Medulla oblongata (tissue), 1 donor: ENCODE results near the gene GOLGA1.

ENCODE experiments used
- DNase-seq: peaks from one replicate; pipeline ENCODE4 v3.0.0-alpha.2; 2015; ENCODE audit errors: extremely low spot score

GOLGA1 gene

GRCh38 chr9:124882231-124882630 lies 58.7 kb downstream of the GOLGA1 start:
- DNase-seq = no peak

- no peak for DNase-seq
Measured at GRCh38 chr9:124881138-124881743, 59.6 kb downstream of the GOLGA1 start.

- no peak for DNase-seq
Measured at GRCh38 chr9:124880501-124880900, 60.4 kb downstream of the GOLGA1 start.

- no peak for DNase-seq
Measured at GRCh38 chr9:124879226-124879625, 61.7 kb downstream of the GOLGA1 start.

GRCh38 chr9:124878518-124878917 lies 62.4 kb downstream of the GOLGA1 start:
- no peak for DNase-seq

GRCh38 chr9:124878021-124878420 lies 62.9 kb downstream of the GOLGA1 start:
- DNase-seq = no peak

- no peak for DNase-seq
Measured at GRCh38 chr9:124877021-124877782, 63.7 kb downstream of the GOLGA1 start.

GRCh38 chr9:124875501-124875900 lies 65.4 kb downstream of the GOLGA1 start:
- DNase-seq = no peak

GRCh38 chr9:124873664-124874063 lies 67.2 kb downstream of the GOLGA1 start:
- DNase-seq = no peak

GRCh38 chr9:124871156-124871561 lies 69.7 kb downstream of the GOLGA1 start:
- no peak for DNase-seq

- DNase-seq = no peak
Measured at GRCh38 chr9:124870723-124871122, 70.2 kb downstream of the GOLGA1 start.

GRCh38 chr9:124869986-124870560 lies 70.8 kb downstream of the GOLGA1 start:
- no peak for DNase-seq

- no peak for DNase-seq
Measured at GRCh38 chr9:124869466-124869985, 71.4 kb downstream of the GOLGA1 start.

- peak; percentile 87 for DNase-seq
Measured at GRCh38 chr9:124868511-124869465, 72.1 kb downstream of the GOLGA1 start.

- no peak for DNase-seq
Measured at GRCh38 chr9:124863371-124863871, 77.5 kb downstream of the GOLGA1 start.

- peak; percentile 96 for DNase-seq
Measured at GRCh38 chr9:124861342-124862229, 79.3 kb downstream of the GOLGA1 start, which contains the start of the genes ARPC5L and RPL35. Gene ARPC5L, plus strand, starts transcription at chr9:124862130. Its CDS starts 7,161 bp downstream, at chr9:124869291. Gene RPL35, minus strand, starts transcription at chr9:124861957. Its CDS starts 45 bp downstream, at chr9:124861912.

GRCh38 chr9:124860582-124861341 lies 80.1 kb downstream of the GOLGA1 start:
- DNase-seq = no peak

GRCh38 chr9:124859803-124860581 lies 80.9 kb downstream of the GOLGA1 start:
- DNase-seq = no peak
